GM10266 (cell line): ENCODE results near the gene CDH11.

Experiments
- DNase-seq: peaks from one replicate; pipeline ENCODE4 v3.0.0; 2012; ENCODE audit errors: extremely low spot score
- CTCF ChIP-seq: IDR thresholded peaks from 2 replicates; pipeline ENCODE4 v1.5.1; 2012; ENCODE audit warnings: mild to moderate bottlenecking, low read depth; ENCODE audit not compliant: control insufficient read depth, insufficient read depth; ENCODE audit errors: missing control alignments

CDH11 gene

DNA sequence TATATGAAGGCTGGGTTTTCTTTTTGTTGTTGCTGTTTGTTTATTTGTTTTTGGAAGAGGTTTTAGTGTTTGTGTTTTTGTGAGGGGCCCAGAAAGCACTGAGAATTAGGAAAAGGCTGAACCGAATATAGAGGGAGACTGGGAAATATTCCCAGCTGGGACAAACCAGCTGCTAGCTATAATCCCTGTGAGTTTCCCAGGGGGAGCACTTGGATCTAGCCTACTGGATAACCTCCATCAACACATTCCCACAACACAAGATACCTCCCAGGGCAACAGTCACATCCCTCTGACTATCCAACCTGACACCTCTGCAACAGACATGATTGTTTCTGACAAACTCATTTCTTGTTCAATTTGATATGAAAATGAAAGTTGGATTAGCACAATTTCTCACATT lies 16.7 kb downstream of the CDH11 start:
- no peak for DNase-seq
- no peak for TF ChIP-seq CTCF

- DNase-seq: no peak
- no peak for TF ChIP-seq CTCF
Measured at GRCh38 chr16:65104471-65104870, 17.4 kb downstream of the CDH11 start.

- no peak for TF ChIP-seq CTCF
- DNase-seq: no peak
Measured at GRCh38 chr16:65102326-65102725, 19.5 kb downstream of the CDH11 start.

DNA sequence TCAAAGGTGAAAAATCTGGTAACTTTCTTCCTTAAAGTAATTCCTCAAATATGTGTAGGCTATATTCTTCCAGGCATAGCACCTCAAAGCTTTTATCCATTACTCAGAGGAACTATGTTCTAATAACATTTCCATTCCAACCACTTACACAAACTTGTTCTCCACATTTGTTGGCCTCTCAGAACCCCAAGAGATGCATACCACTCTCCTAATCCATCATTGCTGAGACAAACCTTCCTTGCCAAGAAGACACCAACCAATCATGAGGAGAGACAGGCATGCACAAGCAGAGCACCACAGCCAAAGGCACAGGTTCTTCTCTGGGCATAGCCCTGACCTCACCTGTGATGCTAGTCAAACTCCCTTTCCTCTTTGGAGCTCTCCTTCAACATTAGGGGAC lies 20.9 kb downstream of the CDH11 start:
- no peak for DNase-seq
- TF ChIP-seq CTCF: no peak

- no peak for DNase-seq
- no peak for TF ChIP-seq CTCF
Measured at GRCh38 chr16:65099607-65100006, 22.3 kb downstream of the CDH11 start.

- no peak for DNase-seq
- no peak for TF ChIP-seq CTCF
Measured at GRCh38 chr16:65098916-65099315, 22.9 kb downstream of the CDH11 start.

- no peak for DNase-seq
- TF ChIP-seq CTCF: no peak
Measured at GRCh38 chr16:65097296-65097695, 24.6 kb downstream of the CDH11 start.
